Skeletal muscle cell (primary cell): ENCODE data around the gene FKBP5.

ENCODE experiments used
- DNase-seq: peaks from one replicate; pipeline ENCODE4 v3.0.0-alpha.2; 2010; ENCODE audit warnings: low read depth
- H3K4me3 ChIP-seq: 2 replicates; pipeline ENCODE4 v1.5.1; 2011; ENCODE audit warnings: low read depth, mild to moderate bottlenecking, control low read depth, low read length, moderate library complexity

The FKBP5 gene

GRCh38 chr6:35532126-35532525, 156.6 kb downstream of the FKBP5 start:
- no peak for DNase-seq
- H3K4me3 ChIP-seq, result no peak overlapping the region

- no peak for DNase-seq
- H3K4me3 ChIP-seq, result no peak overlapping the region
Measured at GRCh38 chr6:35524380-35525020, 164.2 kb downstream of the FKBP5 start.
